Fibroblast of skin of back (primary cell): ENCODE results near the gene NOTO.
"Not testable (repeated sequence)": the region's sequence is repeated elsewhere in the genome, so short reads cannot be mapped to it uniquely, and the experiment has no call there.

Source experiments
- DNase-seq: peaks from one replicate; pipeline ENCODE4 v3.0.0-alpha.2; 2013

Gene NOTO

DNA sequence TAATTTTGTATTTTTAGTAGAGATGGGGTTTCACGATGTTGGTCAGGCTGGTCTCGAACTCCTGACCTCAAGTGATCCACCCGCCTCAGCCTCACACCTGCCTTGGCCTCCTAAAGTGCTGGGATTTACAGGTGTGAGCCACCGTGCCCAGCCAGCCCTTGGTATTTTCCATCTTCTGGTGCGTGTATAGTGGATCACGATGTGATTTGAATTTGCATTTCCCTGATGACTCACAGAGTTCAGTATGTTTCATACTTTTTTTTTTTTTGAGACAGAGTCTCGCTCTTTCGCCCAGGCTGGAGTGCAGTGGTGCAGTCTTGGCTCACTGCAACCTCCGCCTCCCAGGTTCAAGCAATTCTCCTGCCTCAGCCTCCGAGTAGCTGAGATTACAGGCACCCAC is 2.1 kb upstream of the NOTO start:
- not testable (repeated sequence) for DNase-seq

DNA sequence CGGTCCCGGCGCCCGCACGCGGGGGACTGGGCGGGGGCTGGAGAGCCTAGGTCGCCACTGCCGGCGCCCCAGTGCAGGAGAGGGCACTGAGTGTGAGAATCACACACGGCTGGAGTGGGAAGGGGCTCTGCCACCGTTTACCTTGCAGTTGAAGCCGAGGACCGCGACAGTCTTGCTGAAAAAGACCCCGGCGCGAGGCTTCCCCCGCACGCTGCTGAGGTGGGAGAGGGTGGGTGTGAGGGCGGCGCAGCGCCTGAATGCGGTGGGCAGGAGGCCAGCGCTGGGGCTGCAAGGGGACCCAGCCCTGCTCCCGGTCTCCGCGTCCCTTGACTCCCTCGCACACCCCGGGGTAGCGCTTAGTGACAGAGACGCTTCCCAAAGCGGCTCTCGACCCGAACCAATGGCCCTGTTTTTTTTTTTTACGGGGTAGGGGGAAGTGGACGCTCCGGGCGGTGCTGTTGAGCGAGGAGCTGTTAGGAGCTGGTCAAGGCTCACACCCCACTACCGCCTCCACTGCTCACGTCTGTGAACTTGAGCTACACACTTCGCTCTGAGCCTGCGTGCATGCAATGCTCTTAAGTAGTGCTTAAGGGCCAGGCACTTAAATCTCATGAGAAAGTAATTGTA is 794 bp downstream of the NOTO start:
- no peak for DNase-seq

DNA sequence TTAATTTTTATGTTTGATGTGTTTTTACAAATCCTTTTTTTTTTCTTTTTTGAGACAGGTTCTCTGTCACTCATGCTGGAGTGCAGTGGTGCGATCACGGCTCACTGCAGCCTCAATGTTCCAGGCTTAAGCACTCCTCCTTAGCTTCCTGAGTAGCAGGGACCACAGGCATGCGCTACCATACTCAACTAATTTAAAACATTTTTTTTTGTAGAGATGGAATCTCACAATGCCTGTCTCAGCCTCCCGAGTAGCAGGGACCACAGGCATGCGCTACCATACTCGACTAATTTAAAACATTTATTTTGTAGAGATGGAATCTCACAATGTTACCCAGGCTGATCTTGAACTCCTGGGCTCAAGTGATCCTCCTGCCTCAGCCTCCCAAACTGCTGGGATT is 3.2 kb downstream of the NOTO start:
- DNase-seq: peak; percentile 67

DNA sequence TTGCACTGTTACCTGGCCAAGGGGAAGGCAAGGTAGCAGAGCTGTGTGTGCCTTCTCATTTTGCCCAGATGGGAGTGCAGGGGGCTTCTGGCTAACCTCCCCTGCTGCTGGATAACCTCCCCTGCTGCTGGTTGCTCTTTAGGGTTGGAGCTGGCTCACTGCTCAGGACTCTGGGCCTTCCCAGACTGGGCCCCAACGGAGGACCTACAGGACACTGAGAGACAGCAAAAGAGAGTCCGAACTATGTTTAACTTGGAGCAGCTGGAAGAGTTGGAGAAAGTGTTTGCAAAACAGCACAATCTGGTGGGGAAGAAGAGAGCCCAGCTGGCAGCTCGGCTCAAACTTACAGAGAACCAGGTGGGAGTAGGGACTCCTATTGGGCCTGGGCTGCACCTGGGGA is 5.9 kb downstream of the NOTO start:
- DNase-seq: no peak

DNA sequence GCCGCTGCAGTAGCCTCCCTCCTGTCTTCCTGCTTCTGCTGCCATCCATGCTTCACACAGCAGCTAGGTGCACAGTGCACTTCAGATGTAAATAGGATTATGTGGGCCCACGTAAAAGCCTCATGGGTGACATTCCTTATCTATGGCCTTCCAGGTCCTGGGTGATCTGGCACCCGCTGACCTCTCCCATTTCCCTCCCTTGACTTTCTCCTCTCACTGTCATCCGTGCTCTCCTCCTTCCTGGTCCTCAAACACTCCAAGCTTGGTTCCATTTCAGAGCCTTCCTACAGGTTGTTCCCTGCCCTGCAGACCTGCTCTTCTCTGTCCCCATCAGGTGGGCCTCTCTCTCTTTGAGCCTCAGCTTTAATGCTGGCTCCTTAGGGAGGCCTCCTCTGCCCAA is 7.6 kb downstream of the NOTO start:
- no peak for DNase-seq

DNA sequence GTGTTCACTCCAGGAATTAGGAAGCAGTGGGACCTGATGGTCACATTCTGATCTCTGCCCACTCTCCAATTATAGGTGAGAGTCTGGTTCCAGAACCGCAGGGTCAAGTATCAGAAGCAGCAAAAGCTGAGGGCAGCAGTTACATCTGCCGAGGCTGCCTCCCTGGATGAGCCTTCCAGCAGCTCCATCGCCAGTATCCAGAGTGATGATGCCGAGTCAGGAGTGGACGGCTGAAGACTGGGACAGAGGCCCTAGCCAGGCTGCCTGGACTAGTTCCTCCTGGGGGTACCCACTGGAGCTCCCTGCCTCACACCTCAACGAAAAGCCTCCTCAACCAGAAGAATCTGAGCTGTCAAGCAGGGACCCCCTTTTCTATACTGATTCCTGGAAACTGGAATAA is 8.3 kb downstream of the NOTO start:
- no peak for DNase-seq

DNA sequence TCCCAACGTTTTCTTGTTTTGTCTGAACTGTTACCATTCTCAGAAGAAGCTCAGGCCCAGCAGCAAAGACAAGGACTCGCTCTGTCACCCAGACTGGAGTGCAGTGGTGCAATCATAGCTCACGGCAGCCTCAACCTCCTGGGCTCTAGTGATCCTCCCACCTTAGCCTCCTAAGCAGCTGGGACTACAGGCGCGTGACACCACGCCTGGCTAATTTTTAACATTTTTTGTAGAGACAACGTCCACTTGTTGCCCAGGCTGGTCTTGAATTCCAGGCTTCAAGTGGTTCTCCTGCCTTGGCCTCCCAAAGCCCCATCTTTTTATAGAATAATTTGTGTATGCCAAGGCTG is 9.7 kb downstream of the NOTO start:
- DNase-seq: no peak

DNA sequence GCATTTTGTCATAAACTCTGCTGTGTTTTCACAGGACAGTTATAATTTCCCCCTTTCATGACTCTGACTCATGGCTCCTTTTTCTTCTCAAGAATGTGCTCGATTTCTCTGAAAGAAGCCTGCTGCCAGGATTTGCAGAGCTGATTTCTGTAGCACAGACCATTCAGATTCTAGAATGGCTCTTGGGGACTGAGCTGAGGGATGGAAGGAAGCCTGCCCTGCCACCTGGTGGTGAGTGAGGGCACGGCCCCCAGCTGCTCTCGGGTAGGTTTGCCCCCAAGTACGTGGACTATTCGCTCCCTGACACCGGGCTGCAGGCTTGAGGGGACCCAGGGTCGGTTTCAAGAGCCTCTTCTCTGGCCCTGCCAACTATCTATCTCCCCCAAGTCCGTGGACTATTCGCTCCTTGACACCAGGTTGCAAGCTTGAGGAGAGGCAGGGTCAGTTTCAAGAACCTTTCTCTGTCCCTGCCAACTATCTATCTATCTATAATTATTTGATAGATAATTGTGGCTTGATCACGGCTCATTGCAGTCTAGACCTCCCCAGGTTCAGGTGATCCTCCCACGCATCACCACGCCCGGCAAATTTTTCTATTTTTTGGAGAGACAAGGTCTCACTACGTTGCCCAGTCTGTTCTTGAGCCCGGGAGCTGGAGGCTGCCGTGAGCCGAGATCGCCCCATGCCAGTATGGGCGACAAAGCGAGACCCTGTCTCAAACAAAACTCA is 10.2 kb downstream of the NOTO start:
- peak; percentile 81 for DNase-seq

DNA sequence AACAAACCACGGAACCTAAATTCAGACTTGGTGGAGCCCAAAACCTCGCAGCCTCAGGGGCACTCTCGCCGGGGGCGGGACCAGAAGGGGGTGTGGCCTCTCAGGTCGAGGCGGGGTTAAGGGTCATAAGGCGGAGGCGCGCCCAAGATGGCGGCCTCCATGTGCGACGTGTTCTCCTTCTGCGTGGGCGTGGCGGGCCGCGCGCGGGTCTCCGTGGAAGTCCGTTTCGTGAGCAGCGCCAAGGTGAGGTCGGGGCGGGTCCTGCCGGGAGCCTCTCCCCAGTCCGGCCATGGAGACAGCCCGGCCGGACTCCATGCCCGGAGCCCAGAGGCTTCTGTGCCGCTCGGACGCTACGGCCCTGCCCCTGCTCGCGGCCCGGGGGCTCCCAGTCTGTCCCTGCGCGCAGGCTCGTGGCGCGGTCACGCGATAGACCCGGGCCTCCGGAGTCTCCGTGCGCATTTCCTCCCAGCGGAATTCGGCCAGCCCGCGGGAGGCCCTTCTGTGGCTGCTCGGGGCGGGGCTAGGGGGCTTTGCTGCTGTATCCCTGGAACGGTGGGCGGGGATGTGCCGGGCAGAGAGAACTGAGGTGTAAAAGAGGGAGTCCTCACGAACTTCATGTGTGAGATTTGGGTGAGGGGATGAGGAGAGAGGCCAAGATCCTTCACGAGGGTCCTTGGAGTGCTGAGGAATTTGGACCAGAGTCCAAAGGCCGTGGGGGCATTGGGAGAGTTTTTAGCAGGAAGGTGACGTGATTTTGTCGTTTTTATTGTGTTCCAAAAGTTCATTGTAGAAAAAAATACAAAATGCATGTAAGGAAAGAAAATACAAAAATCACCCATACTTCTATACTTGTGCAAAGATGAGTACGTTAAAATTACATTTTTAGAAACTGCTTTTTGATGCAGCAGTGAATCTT is 12.0 kb downstream of the NOTO start, which contains the start of gene SMYD5:
TSS of gene SMYD5 (plus strand) at position 126 of the 916 bp plus-strand sequence. CDS start at position 148, 22 bp downstream.
- DNase-seq: peak; percentile 75

DNA sequence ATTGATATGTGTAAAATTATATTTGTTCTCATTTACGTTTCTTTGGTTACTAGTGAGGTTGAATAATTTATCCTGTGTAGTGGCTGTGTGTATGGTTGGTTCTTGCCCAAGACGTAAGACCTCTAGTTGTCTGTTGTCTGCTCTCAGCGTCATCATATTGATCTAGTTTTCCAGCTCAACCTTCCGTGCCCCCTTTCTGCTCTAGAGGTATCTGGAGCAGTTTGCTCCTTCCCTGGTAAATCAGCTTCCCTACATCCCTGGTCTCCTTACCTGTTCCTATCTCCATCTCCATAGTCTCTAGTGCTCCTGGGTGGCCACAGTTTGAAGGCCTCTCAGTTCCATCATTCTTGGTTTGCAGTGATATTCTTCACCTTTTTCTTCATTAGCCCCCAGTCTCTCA is 12.9 kb downstream of the NOTO start:
- no peak for DNase-seq

DNA sequence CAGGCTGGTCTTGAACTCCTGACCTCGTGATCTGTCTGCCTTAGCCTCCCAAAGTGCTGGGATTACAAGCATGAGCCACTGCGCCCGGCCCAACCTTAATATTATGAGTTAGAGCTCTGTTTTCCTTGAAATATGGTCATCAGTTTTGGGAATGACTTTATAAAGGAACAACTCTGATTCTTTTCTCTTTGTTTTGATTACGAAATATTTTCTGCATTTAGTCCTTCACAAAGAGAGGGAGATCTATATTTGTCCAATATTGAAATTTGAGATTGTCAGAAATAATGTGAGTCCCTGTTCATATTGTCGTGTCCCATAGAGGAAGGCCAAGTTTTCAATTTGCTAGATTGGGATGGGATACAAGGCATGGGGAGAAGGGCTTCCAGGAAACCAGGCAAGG is 14.8 kb downstream of the NOTO start:
- no peak for DNase-seq

DNA sequence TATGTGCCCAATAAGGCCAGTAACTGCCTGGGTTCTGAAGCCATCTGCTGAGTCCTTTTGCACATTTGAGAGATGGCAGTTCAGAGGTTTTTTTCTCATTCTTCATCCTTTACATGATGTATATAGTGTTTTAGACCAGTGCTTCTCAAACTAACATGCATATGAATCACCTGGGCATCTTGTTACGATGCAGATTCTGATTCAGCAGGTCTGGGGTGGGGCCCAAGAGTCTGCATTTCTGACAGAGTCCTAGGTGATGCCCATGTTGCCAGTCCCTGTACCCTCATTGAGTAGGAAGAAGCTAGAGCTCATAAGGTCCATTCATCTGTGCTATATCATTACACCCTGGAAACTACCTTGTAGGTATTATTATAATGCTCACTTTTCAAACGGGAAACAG is 15.5 kb downstream of the NOTO start:
- no peak for DNase-seq

DNA sequence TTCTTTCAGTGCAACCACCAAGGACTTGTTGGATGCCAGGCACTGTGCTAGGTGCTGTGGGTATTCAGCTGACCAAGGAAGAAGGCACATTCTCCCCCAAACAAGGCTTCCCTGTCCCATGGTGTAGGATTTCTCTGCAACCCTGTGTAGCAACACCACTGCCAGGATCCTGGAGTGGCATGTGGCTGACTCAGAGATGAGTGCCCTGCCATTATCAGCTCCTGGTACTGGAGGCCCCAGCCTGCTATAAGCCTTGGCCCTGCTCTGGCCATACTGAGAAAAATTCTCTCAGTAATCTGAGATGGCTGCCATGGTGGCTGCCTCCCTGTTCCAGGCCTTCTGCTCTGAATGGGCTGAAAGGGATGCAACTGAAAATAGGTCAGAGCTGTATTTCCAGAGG is 15.9 kb downstream of the NOTO start:
- peak; percentile 25 for DNase-seq

DNA sequence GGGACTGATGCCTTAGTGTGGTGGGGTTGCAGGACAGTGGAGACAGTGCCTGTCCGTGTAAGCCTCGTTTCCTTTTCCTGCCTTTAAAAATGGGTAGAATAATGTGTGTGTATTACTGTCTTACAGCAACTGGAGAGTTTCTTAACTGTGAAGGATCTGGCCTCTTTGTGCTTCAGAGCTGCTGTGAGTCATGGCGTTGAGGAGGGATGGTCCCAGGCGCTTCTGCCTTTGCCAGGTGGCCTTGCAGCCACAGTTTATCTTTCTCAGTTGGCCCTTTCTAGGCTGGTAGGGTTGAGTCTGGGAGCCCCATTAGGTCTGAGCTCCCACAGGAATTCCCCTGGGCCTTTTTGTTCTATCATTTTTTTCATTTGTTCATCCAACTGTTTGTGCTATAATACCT is 21.4 kb downstream of the NOTO start:
- no peak for DNase-seq

DNA sequence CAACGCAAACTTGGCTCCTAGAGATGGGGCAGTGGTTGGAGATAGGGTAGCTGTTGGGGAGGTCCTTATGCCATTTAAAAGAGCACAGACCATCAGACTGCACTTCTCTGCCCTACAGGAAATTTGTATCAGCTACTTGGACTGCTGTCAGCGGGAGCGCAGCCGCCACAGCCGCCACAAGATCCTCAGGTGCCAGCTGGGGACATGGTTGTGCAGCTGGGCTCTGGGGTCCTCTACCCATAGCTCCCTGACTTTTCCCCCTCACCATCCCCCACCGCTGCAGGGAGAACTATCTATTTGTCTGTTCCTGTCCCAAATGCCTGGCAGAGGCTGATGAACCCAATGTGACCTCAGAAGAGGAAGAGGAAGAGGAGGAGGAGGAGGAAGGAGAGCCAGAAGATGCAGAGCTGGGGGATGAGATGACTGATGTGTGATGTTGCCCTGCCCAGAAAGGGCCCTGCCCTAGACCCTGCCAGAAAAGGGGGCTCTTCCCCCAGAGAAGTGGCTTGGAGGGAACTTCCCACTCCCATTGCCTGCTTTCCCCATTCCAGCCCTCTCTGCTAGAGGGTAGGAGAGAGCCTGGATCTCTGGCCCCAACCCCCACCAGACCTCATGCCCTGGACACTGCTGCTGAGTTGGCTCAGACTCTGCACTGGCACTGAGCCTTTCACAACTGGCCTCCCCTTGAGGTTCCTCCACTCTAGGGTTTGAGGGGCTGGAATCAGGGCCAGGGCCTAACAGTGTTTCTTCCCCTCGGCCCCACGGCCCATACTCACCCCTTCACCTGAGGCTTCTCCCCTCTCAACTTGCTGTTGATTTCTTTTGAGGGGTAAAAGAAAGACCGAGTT is 23.4 kb downstream of the NOTO start:
- DNase-seq: no peak

DNA sequence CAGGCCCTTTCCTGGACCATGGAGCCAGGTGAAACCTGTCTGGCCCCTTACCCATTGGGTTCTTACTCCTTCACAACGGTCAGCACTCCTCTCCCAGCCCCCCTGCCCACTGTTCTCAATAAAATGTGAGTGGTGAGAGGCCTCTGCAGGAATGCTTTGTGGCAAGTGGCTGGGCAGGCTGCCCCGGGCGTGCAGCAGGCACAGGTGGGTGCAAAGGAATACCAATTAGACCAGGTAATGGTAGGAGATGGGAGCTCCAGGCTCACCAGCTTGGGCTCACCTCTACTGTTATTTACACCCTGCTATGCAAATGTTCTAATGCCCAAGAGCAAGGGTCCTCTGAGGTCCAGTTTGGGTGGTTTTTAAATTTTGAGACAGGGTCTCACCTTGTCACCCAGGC is 24.7 kb downstream of the NOTO start:
- no peak for DNase-seq

DNA sequence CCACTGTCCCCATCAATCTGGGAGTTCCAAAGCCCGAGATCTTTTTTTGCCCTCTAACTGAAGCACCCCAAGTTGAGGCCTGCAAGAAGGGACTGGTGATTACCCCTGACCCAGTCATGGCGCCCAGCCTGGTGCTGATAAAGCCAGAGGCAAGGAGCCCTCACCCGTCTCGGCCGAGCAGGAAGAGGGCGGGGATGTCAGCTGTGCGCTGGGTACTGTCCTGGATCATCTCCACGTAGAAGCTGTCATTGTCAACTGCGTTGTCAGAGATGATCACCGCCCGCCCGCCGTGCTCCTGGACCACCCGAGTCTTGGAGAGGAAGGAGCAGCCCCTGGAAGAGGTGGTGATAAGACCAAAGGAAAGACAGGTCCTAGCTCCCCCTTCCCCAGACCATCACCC is 26.3 kb downstream of the NOTO start:
- DNase-seq: no peak

DNA sequence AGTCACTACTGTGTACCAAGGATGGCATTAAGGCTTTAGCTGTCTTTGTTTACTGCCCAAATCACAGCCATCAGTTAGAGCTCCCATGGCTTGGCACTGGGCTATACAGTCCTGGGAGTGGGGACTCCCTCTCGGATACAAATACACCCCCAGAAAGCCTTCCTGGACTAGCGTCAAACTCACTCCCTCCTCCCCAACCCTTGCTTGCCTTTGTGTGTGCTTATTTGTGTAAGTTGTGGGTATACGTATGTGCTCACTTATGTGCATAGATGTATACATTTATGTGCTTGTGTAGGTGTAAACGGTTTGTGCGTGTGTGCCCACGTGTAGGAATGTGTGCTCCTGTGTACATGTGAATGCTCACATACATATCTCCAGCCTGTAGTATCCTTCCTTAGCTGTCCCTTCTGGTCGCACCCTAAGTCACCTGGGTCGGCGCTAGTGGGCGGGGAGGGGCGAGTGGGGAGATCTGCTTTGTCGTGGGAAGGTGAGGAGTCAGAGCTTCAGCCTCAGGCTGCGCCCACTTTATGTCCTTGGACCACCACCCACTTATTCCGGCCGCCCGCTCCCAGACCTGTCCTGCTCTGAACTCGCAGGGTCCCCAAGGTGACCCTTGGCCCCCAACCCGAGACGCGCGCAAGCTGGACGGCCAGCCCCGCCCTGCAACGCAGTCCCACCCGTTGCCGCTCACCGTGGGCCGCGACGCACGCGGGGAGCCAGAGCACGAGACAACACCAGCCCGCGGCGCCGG is 30.2 kb downstream of the NOTO start:
- no peak for DNase-seq

DNA sequence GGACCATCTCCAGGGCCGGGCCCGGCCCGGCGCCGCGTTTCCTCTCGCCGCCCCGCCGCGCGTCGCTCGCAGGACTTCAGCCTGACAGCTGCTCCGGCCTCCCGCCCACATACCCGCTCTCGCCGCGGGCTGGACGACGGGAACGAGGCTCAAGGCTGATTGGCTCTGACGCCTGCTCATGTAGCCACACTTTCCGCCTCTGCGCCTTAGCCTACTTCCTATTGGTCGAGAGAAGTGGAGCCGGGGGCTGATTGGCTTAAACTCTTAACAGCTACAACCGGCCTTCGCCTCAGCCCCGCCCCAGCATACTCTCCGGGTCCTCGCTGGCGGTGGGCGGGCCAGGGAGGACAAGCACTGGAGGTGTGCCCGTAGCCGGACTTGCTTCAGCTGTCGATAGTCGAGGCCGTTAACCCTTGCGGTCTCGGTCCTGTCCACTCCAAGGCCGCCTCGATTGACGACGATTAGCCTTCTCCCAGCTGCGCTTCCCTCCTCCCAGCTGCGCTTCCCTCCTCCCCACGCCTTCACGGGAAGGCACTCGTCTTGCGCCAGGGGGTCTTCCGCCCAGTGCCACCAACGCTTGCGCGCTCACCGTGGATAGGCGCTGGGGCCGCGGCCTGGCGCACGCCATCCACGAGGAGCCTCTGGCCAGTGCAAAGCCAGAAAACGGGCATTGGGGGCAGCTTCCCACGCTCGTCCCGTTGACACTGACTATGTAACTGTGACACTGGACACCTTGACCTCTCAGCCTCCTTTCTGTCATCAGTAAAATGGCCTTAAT is 31.0 kb downstream of the NOTO start, which contains the start of gene PRADC1:
TSS of gene PRADC1 (minus strand) at position 86 of the 778 bp plus-strand sequence. CDS start at position 7, 79 bp downstream.
- DNase-seq: peak; percentile 100

DNA sequence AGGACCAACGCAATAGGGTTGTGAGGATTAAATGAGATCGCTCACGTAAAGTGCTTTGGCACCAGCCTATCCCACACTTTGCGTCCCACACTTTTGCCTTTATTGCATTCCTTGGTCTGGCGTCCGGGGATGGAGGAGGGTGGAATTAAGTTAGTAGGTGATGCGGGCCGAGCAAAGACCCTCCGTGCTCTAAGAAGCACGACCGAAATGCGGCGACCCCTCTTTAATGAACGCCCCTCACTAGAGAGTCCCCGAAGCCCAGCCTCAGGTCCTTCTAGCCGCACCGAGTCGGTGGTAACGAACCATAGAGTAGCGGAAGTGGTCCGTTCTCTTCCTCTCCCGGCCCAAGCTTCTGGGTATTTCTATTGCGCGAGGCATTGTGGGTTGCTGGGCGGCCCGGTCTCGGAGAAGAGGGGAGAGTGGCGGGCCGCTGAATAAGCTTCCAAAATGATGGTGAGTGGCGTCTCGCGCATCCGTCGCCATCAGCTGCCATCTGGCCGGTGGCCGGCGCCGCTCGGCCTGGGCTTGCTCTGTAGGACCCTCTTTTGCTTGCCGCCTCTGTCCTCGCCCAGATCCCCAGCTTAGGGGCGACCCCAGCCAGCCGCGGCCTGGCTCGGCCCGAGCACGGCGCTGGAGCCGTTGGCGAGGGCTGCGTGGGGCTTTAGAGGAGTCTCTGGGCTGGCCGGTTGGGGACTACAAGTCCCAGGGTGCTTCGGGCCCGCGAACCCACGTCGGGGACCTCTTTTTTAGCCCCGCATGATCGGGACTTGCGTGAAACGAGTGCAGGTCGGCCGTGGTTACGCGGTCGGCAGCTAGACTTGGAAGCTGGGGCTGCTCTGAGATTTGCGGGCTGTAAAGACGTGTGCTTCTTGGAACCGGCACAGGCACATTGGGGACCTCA is 31.8 kb downstream of the NOTO start, which contains the start of gene CCT7:
TSS of gene CCT7 (plus strand) at position 377 of the 901 bp plus-strand sequence. CDS start at position 448, 71 bp downstream.
- DNase-seq: peak; percentile 93
